Spleen (tissue), 7 donors: ENCODE results near the gene LRP2.

ENCODE experiments used
- CTCF ChIP-seq, 11 experiments: fragments of 200-600 bp in 7 of 11; fragments of 450-650 bp in 4 of 11; sonication (generic) in 4 of 11; IDR thresholded peaks in 8 of 11; conservative IDR thresholded peaks in 3 of 11; 1 replicate in 7 of 11; 2 replicates in 4 of 11; pipeline versions ENCODE4 v1.4.0 to v1.8.0; 2016 to 2021; ENCODE audit warnings: antibody characterized with exemption in 11 of 11, inconsistent platforms in 4 of 11, mild to moderate bottlenecking in 1 of 11
- POLR2AphosphoS5 ChIP-seq, 3 donors: sonication (generic); formaldehyde crosslinking; IDR thresholded peaks; one replicate each; pipeline ENCODE4 v1.5.1; 2017; ENCODE audit warnings: antibody characterized with exemption in 3 of 3
- donor health status: DM: no; HTN: no; CAD: no; lungs with moderate emphysema.
- donor health status: DM: no; HTN: no; CAD: no.
- donor health status: DM: no; HTN: no; CAD: no.

GRCh38 chr2:169232551-169233154 lies 129.7 kb downstream of the LRP2 start:
- TF ChIP-seq CTCF (IDR thresholded peaks at IDR 0.05 in 8 of 11, conservative IDR thresholded peaks at IDR 0.05 in 3 of 11) (no peak), POLR2AphosphoS5 (IDR thresholded peaks at IDR 0.05) (no peak)
